Dermis microvascular lymphatic vessel endothelial cell (primary cell): Measurements from ENCODE around the gene RDH16. TPM values are rescaled to one million over a fixed set of nuclear protein-coding genes. Genes with fewer than 3 reads are reported as not detected.
"Not testable (repeated sequence)": the region's sequence is repeated elsewhere in the genome, so short reads cannot be mapped to it uniquely, and the experiment has no call there.

Experiments
- DNase-seq, 2 donors: peaks; one replicate each; pipeline versions ENCODE4 v3.0.0 to v3.0.0-alpha.2; 2010; ENCODE audit warnings: low read depth in 2 of 2
- total RNA-seq: library from RNA; depleted of rRNA; stranded (reverse); fragments of >200 nt; gene quantifications from 2 replicates; pipeline ENCODE4 v1.2.1, GENCODE V29; 2014

RDH16 gene
- total RNA-seq, 1 donor from 2014 or later: under 0.01 TPM

DNA sequence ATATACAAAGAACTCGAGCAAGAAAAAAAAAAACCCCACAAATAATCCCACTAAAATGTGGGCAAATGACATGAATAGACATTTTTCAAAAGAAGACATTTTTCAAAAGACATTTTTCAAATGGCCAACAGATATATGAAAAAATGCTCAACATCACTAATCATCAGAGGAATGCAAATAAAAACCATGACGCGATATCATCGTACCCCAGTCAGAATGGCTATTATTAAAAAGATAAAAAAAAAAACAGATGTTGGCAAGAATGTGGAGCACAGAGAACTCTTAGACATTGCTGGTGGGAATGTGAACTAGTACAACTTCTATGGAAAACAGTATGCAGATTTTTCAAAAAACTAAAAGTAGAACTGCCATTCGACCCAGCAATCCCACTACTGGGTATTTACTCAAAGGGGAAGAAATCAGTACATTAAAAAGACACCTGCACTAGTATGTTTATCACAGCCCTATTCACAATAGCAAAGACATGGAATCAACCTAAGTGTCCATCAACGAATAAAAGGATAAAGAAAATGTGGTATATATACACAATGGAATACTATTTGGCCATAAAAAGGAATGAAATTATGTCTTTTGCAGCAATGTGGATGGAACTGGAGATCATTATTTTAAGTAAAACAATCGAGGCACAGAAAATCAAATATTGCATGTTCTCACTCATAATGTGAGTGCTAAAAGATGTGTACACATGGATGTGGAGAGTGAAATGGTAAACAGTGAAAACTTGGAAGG, 32.6 kb upstream of the RDH16 start:
- DNase-seq: no peak

DNA sequence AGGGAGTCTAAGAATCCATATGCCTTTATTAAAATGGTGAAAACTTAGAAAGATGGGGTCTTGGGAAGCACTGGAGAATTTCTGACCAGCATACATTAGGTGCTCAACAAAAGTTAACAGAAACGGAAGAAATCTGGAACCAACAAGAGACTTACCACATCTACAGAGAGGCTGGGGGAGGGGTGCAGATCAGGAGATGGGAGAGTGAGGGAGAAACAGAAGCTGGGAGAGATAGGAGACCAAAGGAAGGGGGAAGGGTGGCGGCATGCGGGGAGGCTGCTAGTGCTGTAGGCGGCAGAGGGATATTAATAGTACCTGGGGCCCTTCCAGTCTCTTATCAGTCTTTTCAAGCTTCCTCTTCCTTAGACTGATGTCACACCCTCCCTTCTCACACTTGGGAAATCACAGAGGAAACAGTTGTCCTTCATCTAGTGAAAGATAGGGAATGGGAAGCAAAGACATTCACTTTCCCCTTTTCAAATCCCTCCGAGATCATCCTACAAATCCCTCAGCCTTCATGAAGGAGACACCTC, 30.9 kb upstream of the RDH16 start:
- peak in 1 of 2 donors; percentile 39 for DNase-seq

DNA sequence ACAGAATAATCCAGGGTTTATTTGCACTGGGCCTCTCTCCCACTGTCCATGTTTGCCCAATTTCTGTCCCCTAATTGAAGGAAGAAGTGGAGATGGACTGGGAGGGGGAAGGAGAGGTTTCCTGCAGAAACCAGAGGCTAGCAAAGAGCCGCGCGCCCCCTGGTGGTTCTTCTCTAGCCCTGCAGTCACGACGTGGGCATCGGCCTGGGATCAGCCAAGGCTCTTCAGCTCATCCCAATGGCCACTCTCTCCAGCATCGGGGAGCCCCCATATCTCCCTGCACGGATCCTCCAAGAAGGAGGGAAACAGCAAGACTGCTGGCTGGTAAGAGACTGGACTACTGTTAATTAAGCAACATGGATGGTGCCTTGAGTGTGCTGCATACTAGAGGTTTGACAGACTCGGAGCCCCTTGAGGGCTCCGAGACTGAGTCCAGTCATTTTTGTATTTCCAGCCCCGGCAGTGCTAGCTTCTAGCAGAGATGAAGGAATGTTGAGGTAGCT, 30.2 kb upstream of the RDH16 start:
- peak; percentile 39 to 73 for DNase-seq

DNA sequence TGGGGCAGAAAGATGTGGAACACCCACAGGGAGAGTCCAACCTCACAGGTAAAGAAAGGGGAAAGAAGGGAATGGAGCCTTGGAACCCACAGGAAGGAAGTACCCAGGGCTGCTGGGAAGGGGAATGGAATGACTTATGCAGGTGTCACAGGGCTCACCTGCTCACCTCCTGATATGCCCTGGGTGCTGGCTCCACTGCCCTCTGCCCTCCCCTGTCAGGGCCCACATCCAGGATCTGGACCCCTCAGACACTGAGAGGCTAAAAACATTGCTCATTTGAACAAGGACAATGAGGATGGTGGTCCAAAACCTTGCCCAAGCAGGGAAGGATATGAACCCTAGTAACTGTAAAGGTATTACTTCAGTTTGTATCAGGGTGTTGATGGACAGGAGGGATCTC, 29.6 kb upstream of the RDH16 start:
- no peak for DNase-seq

DNA sequence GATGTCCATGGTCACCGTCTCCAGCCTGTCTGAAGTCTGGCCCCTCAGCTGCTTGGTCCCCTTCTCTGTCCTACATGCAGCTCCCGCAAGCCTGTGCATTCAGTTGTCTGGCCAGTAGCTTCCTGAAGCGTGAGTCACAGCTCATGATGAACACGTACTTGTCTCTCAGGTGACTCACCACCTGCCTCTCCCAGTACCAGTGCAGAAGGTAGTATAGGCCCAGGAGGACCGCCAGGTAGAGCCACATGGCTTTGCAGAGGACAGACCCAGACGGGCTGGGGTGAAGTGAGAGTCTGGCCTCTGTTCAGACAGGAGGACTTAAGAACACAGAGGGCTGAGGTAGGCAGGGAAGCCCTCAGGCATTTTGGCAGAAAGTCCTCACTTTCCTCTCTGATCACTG, 28.3 kb upstream of the RDH16 start:
- peak in 1 of 2 donors; percentile 42 for DNase-seq

DNA sequence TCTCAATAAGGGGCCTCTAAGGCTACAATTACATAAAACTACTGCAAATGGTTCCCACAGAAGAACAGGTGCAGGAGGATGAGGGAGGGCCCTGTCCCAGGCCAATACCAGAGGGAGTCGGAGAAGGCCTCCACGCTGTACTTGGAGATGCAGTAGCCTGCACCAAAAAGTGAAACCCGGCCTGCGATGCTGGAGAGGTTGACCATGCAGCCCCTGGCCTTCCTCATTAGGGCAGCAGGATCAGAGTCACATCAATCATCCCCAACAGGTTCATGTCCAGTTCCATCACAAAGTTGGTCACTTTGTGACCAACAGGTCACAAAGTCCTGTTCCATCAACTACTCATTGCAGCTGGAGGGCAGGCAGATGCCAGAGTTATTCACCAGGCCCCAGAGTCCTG, 26.0 kb upstream of the RDH16 start:
- no peak for DNase-seq

DNA sequence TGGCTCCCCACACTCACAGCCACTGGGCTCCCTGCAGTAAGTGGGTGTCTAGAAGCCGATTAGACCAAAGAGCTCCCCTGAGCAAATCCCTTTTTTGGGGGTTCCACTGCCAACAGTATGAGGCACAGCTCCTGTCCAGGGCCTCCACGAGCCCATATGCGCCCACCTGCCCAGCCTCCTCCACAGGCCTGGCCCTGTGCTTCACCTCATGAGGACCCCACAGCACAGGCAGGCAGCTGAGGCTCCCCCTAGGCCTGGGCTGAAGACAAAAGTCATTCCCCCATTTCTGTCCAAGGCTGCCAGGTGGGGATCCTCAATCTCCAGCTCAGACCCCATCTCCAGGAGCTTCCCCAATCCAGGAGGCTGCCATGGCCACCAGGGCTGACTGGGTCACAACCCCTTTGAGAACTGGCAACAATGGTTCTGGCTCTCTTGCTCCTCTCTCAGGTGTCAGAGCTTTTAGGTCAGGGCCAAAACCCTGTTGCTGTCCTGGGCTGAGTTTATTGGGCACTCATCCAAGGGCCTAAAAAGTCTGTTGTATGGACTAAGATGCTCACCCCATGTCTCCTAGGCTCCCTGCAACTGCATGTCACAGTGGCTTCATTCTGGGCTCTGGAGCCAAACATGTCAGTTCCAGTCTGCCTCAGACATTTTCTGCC, 25.3 kb upstream of the RDH16 start:
- not testable (repeated sequence) for DNase-seq

DNA sequence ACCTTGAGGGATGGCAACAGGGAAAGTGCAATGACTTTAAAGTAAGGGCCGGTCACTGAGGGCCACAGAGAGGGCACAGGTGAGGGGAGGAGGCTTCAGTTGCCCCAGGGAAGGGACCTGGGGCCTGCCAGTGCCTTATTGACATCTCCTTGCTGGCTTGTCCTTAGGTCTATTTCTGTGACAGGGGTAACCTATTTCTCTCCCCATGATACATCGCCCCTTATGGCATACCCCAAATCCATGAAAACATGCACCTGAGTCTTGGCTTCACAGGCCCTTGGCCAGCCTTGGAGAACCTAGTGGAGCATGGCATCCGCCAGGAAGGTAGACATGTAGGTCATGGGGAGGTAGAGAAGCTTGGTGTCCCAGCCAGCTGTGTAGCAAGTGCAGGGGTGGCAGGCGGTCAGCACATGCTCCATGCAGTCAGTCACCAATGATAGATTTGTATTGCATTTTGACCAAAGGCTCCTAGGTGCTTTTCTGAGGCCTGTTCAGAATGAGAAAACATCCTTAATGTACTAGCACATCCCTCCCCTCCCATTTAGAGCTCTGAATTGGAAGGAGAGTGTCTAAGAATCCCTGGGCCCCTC, 23.6 kb upstream of the RDH16 start:
- no peak for DNase-seq

DNA sequence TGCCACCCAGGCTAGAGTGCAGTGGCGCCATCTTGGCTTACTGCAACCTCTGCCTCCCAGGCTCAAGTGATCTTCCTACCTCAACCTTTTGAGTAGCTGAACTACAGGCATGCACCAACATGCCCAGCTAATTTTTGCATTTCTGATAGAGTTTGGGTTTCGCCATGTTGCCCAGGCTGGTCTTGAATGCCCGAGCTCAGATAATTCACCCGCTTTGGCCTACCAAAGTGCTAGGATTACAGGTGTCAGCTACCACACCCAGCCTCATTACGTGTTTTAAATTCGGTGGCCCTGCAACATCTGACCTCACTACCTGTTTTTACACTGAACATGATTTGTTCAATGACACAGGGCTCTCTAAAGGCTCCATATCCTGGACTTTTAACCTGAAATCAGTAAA, 22.9 kb upstream of the RDH16 start:
- DNase-seq: no peak

DNA sequence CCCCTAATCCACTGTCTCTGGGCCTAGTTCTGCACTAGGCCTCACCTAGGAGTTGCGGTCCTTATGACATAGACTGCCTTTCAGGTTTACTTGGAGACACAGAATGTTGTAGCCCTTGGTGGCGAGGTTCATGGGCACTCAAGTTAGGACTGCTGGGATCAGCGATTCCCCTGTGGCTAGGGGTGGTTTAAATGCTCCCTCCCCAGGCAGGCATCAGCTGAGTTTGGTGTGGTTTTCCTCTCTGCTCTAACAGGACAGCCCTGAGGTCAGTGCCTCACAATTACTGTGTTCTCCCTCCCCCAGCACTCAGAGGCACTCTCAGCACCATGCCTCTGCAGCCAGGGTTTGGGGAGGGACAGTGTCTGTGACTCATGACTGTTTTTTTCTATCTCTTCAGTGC, 22.2 kb upstream of the RDH16 start:
- no peak for DNase-seq

DNA sequence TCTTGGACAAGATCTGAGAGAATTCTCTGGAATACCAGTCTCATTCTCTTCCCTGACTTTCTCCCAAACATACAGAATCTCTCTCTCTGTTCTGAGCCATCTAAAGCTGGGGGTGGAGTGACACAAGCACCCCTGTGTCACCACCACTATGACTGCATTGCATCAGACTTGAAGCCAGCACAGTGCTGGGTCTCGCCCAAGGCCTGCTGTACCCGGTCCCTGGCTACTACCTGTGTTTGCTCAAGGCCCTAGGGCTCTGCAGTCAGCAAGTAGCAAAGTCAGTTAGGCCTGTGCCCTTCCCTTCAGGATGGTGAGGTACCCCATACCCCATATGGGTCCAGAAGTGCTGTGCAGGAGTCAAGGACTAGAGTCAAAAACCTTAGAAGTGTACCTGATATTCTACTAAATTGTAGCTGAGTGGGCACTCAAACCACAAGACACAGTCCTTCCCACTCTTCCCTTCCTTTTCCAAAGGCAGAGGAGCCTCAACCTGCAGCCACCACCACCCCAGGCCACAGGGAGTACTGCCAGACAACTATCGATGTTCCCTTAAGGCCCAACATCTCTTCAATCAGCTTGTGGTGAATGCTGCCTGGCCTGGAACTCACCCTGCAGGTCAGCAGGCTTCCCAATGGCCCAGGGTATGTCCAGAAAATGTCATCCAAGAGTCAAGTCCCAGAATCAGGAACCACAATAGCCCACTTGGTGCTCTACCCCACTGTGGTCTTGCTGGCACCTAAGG, 21.2 kb upstream of the RDH16 start:
- no peak for DNase-seq

DNA sequence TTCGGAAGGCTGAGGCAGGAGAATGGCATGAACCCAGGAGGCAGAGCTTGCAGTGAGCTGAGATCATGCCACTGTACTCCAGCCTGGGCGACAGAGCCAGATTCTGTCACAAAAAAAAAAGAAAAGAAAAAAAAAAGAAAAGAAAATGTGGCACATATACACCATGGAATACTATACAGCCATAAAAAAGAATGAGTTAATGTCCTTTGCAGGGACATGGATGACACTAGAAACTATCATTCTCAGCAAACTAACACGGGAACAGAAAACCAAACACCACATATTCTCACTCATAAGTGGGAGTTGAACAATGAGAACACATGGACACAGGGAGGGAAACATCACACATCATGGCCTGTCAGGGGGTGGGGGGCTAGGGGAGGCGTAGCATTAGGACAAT, 20.0 kb upstream of the RDH16 start:
- DNase-seq: not testable (repeated sequence)

DNA sequence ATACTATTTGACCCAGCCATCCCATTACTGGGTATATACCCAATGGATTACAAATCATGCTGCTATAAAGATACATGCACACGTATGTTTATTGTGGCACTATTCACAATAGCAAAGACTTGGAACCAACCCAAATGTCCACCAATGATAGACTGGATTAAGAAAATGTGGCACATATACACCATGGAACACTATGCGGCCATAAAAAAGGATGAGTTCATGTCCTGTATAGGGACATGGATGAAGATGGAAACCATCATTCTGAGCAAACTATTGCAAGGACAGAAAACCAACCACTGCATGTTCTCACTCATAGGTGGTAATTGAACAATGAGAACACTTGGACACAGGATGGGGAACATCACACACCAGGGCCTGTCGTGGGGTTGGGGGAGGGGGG, 16.8 kb upstream of the RDH16 start:
- not testable (repeated sequence) for DNase-seq

DNA sequence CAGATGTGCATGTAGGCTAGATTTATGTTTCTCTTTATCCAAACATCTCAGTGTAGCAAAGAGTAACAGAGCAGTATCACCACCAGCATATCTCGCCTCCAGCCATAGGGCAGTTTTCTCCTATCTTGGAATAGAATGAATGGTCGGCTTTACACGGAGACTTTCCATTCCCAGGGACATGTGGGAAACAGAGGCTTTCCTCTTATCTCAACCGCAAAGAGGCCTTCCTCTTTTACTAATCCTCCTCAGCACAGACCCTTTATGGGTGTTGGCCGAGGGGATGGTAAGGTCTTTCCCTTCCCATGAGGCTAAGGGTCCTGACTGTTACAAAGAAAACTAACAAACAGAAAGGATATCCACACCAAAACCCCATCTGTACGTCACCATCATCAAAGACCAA, 11.5 kb upstream of the RDH16 start:
- DNase-seq: not testable (repeated sequence)

DNA sequence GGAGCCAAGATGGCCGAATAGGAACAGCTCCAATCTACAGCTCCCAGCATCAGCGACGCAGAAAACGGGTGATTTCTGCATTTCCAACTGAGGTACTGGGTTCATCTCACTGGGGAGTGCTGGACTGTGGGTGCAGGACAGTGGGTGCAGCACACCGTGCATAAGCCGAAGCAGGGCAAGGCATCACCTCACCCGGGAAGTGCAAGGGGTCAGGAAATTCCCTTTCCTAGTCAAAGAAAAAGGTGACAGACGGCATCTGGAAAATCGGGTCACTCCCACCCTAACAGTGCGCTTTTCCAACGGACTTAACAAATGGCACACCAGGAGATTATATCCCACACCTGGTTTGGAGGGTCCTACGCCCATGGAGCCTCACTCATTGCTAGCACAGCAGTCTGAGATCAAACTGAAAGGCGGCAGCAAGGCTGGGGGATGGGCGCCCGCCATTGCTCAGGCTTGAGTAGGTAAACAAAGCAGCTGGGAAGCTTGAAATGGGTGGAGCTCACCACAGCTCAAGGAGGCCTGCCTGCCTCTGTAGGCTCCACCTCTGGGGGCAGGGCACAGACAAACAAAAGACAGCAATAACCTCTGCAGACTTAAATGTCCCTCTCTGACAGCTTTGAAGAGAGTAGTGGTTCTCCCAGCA, 8.7 kb upstream of the RDH16 start:
- not testable (repeated sequence) for DNase-seq

DNA sequence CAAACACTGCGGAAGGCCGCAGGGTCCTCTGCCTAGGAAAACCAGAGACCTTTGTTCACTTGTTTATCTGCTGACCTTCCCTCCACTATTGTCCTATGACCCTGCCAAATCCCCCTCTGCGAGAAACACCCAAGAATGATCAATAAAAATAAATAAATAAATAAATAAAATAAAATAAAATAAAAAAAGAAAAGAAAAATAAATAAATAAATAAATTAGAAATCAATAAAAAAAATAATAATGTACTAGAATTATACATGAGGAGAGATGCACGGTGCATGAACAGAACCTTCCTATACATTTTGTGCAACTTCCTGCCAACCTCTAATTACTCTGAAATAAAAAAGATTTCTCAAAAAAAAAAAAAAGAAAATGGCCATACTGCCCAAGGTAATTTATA, 7.7 kb upstream of the RDH16 start:
- not testable (repeated sequence) for DNase-seq

DNA sequence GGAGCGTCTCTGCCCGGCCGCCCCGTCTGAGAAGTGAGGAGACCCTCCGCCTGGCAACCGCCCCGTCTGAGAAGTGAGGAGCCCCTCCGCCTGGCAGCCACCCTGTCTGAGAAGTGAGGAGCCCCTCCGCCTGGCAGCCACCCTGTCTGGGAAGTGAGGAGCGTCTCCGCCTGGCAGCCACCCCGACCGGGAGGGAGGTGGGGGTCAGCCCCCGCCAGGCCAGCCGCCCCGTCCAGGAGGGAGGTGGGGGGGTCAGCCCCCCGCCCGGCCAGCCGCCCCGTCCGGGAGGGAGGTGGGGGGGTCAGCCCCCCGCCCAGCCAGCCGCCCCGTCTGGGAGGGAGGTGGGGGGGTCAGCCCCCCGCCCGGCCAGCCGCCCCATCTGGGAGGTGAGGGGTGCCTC, 6.1 kb upstream of the RDH16 start:
- DNase-seq: not testable (repeated sequence)

DNA sequence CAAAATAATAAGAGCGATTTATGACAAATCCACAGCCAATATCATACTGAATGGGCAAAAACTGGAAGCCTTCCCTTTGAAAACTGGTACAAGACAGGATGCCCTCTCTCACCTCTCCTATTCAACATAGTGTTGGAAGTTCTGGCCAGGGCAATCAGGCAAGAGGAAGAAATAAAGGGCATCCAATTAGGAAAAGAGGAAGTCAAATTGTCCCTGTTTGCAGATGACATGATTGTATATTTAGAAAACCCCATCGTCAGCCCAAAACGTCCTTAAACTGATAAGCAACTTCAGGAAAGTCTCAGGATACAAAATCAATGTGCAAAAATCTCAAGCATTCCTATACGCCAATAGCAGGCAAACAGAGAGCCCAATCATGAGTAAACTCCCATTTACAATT, 4.8 kb upstream of the RDH16 start:
- not testable (repeated sequence) for DNase-seq

DNA sequence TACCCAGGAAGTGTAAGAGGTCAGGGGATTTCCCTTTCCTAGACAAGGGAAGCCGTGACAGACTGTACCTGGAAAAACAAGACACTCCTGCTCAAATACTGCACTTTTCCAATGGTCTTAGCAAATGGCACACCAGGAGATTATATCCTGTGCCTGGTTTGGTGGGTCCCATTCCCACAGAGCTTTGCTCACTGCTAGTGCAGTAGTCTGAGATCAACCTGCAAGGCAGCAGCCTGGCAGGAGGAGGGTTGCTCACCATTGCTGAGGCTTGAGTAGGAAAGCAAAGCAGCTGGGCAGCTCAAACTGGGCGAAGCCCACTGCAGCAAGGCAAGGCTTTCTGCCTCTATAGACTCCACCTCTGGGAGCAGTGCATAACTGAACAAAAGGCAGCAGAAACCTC, 1.0 kb upstream of the RDH16 start:
- DNase-seq: no peak

DNA sequence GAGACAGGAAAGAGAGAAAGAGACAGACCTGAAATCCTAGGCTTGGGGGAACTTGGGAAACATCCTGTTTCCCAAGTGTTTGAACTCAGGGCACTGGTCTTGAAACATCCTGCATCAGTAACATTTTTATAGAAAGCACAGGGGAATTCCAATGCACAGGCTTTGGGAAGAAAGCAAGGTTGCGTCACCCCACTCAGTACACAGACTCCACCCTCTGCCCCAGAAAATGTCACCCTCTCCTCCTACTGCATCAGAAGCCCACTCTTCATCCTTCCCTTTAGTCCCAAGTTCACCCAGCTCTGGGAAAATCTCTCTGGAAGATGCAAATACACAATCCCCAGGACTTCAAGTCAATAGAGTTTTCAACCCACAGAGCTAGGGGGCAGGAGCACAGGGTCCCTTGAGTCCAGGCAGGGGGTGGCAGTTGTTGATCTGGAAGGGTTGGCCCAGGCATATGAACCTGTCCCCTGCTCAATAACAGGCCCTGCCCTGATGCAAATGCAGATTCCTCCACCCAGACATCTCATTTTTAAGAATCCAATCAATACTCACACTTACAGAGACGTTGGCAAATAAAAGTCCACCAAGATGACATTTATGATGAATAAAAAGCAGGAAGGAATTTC, 1.7 kb downstream of the RDH16 start:
- no peak for DNase-seq

DNA sequence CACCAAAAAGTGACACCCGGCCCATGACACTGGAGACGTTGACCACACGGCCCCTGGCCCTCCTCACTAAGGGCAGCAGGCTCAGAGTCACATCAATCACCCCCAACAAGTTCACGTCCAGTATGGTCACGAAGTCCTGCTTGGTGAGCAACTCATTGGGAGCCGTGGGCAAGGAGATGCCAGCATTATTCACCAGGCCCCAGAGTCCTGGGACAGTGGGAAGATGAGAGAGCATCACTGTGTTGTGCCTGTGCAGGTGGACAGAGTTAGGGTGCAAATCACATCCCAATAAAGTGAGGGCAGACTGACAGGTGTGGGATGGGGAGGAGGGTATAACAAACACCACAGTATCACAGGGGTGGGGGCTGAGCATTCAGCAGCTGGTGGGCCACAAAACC, 2.5 kb downstream of the RDH16 start:
- no peak for DNase-seq
